ENCODE results near the gene E2F8.

E2F8 gene

GRCh38 chr11:19181531-19182261, 59.0 kb downstream of the E2F8 start:
- DNase-seq: no peak

- no peak for DNase-seq
Measured at GRCh38 chr11:19176629-19177186, 64.0 kb downstream of the E2F8 start.
